SK-N-SH (cell line): ENCODE measurements around the gene GAB2. TPM values are rescaled to one million over a fixed set of nuclear protein-coding genes. Genes with fewer than 3 reads are reported as not detected.

Source experiments
- CTCF ChIA-PET: fragments of 300-600, 350-600 bp; formaldehyde crosslinking; extraction: SDS; loops from one replicate; lab custom pipeline; 2021; lab: Yijun Ruan, JAX
- POLR2A ChIA-PET: fragments of 350-600 bp; sonication (Branson Sonifier 250); formaldehyde crosslinking; extraction: SDS; loops from one replicate; lab custom pipeline; 2020; ENCODE audit warnings: antibody characterized with exemption, inconsistent platforms; lab: Yijun Ruan, JAX
- DNase-seq: peaks from one replicate; pipeline ENCODE4 v3.0.0; 2012
- H2AFZ ChIP-seq: fragments of 200-600 bp; sonication (generic); 2 replicates; pipeline ENCODE4 v1.8.1; 2016; ENCODE audit warnings: antibody characterized with exemption, mild to moderate bottlenecking, low read depth
- H3F3A ChIP-seq: fragments of 200-600 bp; sonication (generic); replicated peaks from 2 replicates; pipeline ENCODE3; 2016; ENCODE audit warnings: antibody characterized with exemption, mild to moderate bottlenecking; ENCODE audit not compliant: insufficient read depth
- H3K27ac ChIP-seq, 2 experiments: fragments of 200-500 bp in 1 of 2; fragments of 200-600 bp in 1 of 2; sonication (Bioruptor generic) in 1 of 2; sonication (generic), shearing (Covaris generic) in 1 of 2; 2 replicates each; pipeline versions ENCODE4 v1.5.1 to v1.6.1; 2014 to 2016; ENCODE audit warnings: low read depth in 2 of 2, inconsistent platforms in 1 of 2, low read length in 1 of 2, mild to moderate bottlenecking in 1 of 2, mixed read lengths in 1 of 2
- H3K27me3 ChIP-seq: fragments of 200-600 bp; sonication (generic), shearing (Covaris generic); 2 replicates; pipeline ENCODE4 v1.6.1; 2016; ENCODE audit warnings: mixed run types; ENCODE audit not compliant: insufficient read depth
- H3K36me3 ChIP-seq, 2 experiments: fragments of 200-500 bp in 1 of 2; fragments of 200-600 bp in 1 of 2; sonication (Bioruptor generic) in 1 of 2; sonication (generic) in 1 of 2; replicated peaks in 1 of 2; 2 replicates each; pipeline versions ENCODE3 to v1.5.1; 2014 to 2016; ENCODE audit warnings: low read length in 1 of 2, mild to moderate bottlenecking in 1 of 2; ENCODE audit not compliant: insufficient read depth in 2 of 2, control insufficient read depth in 1 of 2
- H3K4me1 ChIP-seq, 2 experiments: fragments of 200-500 bp in 1 of 2; fragments of 200-600 bp in 1 of 2; sonication (Bioruptor generic) in 1 of 2; sonication (generic), shearing (Covaris generic) in 1 of 2; 2 replicates each; pipeline versions ENCODE4 v1.5.1 to v1.6.1; 2014 to 2016; ENCODE audit warnings: low read depth in 1 of 2, low read length in 1 of 2, mixed run types in 1 of 2; ENCODE audit not compliant: insufficient read depth in 2 of 2, control insufficient read depth in 1 of 2
- H3K4me2 ChIP-seq: fragments of 200-600 bp; sonication (generic), shearing (Covaris generic); 2 replicates; pipeline ENCODE4 v1.6.1; 2017; ENCODE audit warnings: mixed run types
- H3K4me3 ChIP-seq, 2 experiments: fragments of 200-500 bp in 1 of 2; fragments of 200-600 bp in 1 of 2; sonication (Bioruptor generic) in 1 of 2; sonication (generic), shearing (Covaris generic) in 1 of 2; 2 replicates each; pipeline versions ENCODE4 v1.5.1 to v1.8.1; 2014 to 2016; ENCODE audit warnings: low read depth in 2 of 2, inconsistent platforms in 1 of 2, low read length in 1 of 2, mild to moderate bottlenecking in 1 of 2, mixed read lengths in 1 of 2, moderate library complexity in 1 of 2
- H3K79me2 ChIP-seq: fragments of 200-600 bp; sonication (generic); 2 replicates; pipeline ENCODE4 v1.8.1; 2017; ENCODE audit warnings: mild to moderate bottlenecking; ENCODE audit not compliant: insufficient read depth
- H3K9ac ChIP-seq: fragments of 200-600 bp; sonication (generic); 2 replicates; pipeline ENCODE4 v1.6.1; 2017; ENCODE audit warnings: mixed run types
- H3K9me2 ChIP-seq: fragments of 200-600 bp; sonication (generic); 2 replicates; pipeline ENCODE4 v1.6.1; 2017; ENCODE audit warnings: mixed run types
- H3K9me3 ChIP-seq: fragments of 200-600 bp; sonication (generic); 2 replicates; pipeline ENCODE4 v1.6.1; 2017; ENCODE audit warnings: mixed run types, mild to moderate bottlenecking, moderate library complexity
- H4K20me1 ChIP-seq: fragments of 200-600 bp; sonication (generic); 2 replicates; pipeline ENCODE4 v1.6.1; 2017; ENCODE audit warnings: mild to moderate bottlenecking, mixed run types; ENCODE audit not compliant: insufficient read depth
- EZH2phosphoT487 ChIP-seq: fragments of 200-600 bp; sonication (generic); IDR thresholded peaks from 2 replicates; pipeline ENCODE4 v1.6.1; 2017; ENCODE audit warnings: low read depth, mixed run types, mild to moderate bottlenecking, antibody characterized with exemption, moderate library complexity, borderline replicate concordance
- RCOR1 ChIP-seq: fragments of 150-350 bp; IDR thresholded peaks from 2 replicates; pipeline ENCODE4 v1.6.1; 2017; ENCODE audit warnings: antibody characterized with exemption, low read length
- REST ChIP-seq: IDR thresholded peaks from 2 replicates; pipeline ENCODE4 v1.6.1; 2012; ENCODE audit warnings: mild to moderate bottlenecking, low read depth, low read length, moderate library complexity
- TAF1 ChIP-seq: IDR thresholded peaks from 2 replicates; pipeline ENCODE4 v1.6.1; 2012; ENCODE audit warnings: low read depth, mild to moderate bottlenecking, low read length, moderate library complexity, borderline replicate concordance
- TEAD4 ChIP-seq: IDR thresholded peaks from 2 replicates; pipeline ENCODE4 v1.4.0; 2012; ENCODE audit warnings: mild to moderate bottlenecking, borderline replicate concordance; ENCODE audit not compliant: insufficient read depth
- USF2 ChIP-seq: fragments of 150-350 bp; IDR thresholded peaks from 2 replicates; pipeline ENCODE4 v1.6.1; 2017; ENCODE audit warnings: antibody characterized with exemption, low read length, low read depth, borderline replicate concordance
- WGBS: methylation state at CpG from one replicate; pipeline ENCODE4 v1.1.6; 2017; ENCODE audit warnings: low lambda C conversion rate; 5-methylcytosine and 5-hydroxymethylcytosine counted together
- polyA plus RNA-seq, 3 experiments: library from polyadenylated mRNA; depleted of rRNA; stranded (reverse); fragments of >200 nt; gene quantifications; 2 replicates each; pipeline ENCODE4 v1.2.3, GENCODE V29; 2012
- TF ChIP-seq, protein P1 (sequence below): IDR thresholded peaks from 2 replicates; pipeline ENCODE4 v1.4.0; 2012; ENCODE audit warnings: low read depth, borderline replicate concordance
- TF ChIP-seq, protein P2 (sequence below): IDR thresholded peaks from 2 replicates; pipeline ENCODE4; 2012

The GAB2 gene
- polyA plus RNA-seq, 1 of the 3 experiments (the other 2 are of a cell fraction) = 5.6 TPM

GRCh38 chr11:78339945-78340344, 77.7 kb downstream of the GAB2 start:
- no peak for DNase-seq
- no peaks in the 10 kb centered on the region for H3K27me3 ChIP-seq
- peaks cover 10 to 12% of the 10 kb centered on the region in 2 experiments; a peak in 3 of 4 replicates for H3K4me1 ChIP-seq
- H3K4me2 ChIP-seq = no peak overlapping the region
- no peaks in the 10 kb centered on the region for H4K20me1 ChIP-seq
- no peak overlapping the region for H2AFZ ChIP-seq
- no peak overlapping the region for H3K4me3 ChIP-seq
- peaks cover 10% of the 10 kb centered on the region; the same call in 1 of the 2 replicates for H3K79me2 ChIP-seq
- H3K9ac ChIP-seq = no peak overlapping the region
- TF ChIP-seq RCOR1 (no peak), TEAD4 (no peak)
- TF ChIP-seq, protein P1, sequence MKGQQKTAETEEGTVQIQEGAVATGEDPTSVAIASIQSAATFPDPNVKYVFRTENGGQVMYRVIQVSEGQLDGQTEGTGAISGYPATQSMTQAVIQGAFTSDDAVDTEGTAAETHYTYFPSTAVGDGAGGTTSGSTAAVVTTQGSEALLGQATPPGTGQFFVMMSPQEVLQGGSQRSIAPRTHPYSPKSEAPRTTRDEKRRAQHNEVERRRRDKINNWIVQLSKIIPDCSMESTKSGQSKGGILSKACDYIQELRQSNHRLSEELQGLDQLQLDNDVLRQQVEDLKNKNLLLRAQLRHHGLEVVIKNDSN = no peak
- TF ChIP-seq, protein P2, sequence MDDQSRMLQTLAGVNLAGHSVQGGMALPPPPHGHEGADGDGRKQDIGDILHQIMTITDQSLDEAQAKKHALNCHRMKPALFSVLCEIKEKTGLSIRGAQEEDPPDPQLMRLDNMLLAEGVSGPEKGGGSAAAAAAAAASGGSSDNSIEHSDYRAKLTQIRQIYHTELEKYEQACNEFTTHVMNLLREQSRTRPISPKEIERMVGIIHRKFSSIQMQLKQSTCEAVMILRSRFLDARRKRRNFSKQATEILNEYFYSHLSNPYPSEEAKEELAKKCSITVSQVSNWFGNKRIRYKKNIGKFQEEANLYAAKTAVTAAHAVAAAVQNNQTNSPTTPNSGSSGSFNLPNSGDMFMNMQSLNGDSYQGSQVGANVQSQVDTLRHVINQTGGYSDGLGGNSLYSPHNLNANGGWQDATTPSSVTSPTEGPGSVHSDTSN = no peak
- POLR2A ChIA-PET = interaction anchor here (1.4 kb wide), 1 partner anchor 21 kb away, joined by 3 read pairs; no protein-coding TSS in a partner anchor
- 66% methylated on average over 3 of the region's 3 CpGs for WGBS
- no peaks in the 10 kb centered on the region for H3K9me2 ChIP-seq
- no peak overlapping the region for H3K27ac ChIP-seq
- H3K36me3 ChIP-seq = no peaks in the 10 kb centered on the region
- no peaks in the 10 kb centered on the region for H3K9me3 ChIP-seq
- CTCF ChIA-PET = interaction anchor here (0.6 to 1.4 kb wide), 2 partner anchors 29 to 225 kb away, joined by 3 to 4 read pairs; no protein-coding TSS in a partner anchor
- H3F3A ChIP-seq = peaks cover 5% of the 10 kb centered on the region

GRCh38 chr11:78339483-78339882, 78.1 kb downstream of the GAB2 start:
- no peak overlapping the region; a peak in 1 of 4 replicates for H3K27ac ChIP-seq
- H3K4me3 ChIP-seq = no peak overlapping the region
- no peaks in the 10 kb centered on the region for H4K20me1 ChIP-seq
- no peaks in the 10 kb centered on the region for H3K27me3 ChIP-seq
- H3K9me3 ChIP-seq = no peaks in the 10 kb centered on the region
- H2AFZ ChIP-seq = no peak overlapping the region
- no peak overlapping the region for H3K9ac ChIP-seq
- CTCF ChIA-PET = interaction anchor here (0.6 to 1.4 kb wide), 2 partner anchors 29 to 225 kb away, joined by 3 to 4 read pairs; no protein-coding TSS in a partner anchor
- TF ChIP-seq EZH2phosphoT487 (no peak), TAF1 (no peak), USF2 (no peak), REST (no peak)
- TF ChIP-seq, all 33 proteins: peak for 0
- Histone ChIP-seq H3K9me2 (no peaks in the 10 kb centered on the region), H3K4me1 (peaks cover 7 to 8% of the 10 kb centered on the region in 2 experiments; a peak in 3 of 4 replicates), H3F3A (peaks cover 4% of the 10 kb centered on the region), H3K4me2 (no peak overlapping the region), H3K79me2 (peaks cover 10% of the 10 kb centered on the region; the same call in 1 of the 2 replicates), H3K36me3 (no peaks in the 10 kb centered on the region)
- DNase-seq = no peak
- POLR2A ChIA-PET = interaction anchor here (1.4 kb wide), 1 partner anchor 21 kb away, joined by 3 read pairs; no protein-coding TSS in a partner anchor
- 86% methylated on average over 1 of the region's 1 CpG for WGBS
